D721Med (cell line): Measurements from ENCODE around the gene RPL35.

Experiments
- DNase-seq: peaks from one replicate; pipeline ENCODE4 v3.0.0; 2011; ENCODE audit warnings: low spot score; ENCODE audit not compliant: insufficient read length
- FAIRE-seq: peaks from 2 replicates; lab custom pipeline; 2011; peaks lifted over from hg19 to GRCh38; lab: Jason Lieb, UNC
- CTCF ChIP-seq: IDR thresholded peaks from 2 replicates; pipeline ENCODE4 v1.5.1; 2012; ENCODE audit warnings: mild to moderate bottlenecking, control low read depth; ENCODE audit not compliant: insufficient read depth; ENCODE audit errors: missing control alignments

The RPL35 gene

GRCh38 chr9:124814164-124814535, 47.6 kb downstream of the RPL35 start:
- no peak for DNase-seq
- TF ChIP-seq CTCF, result no peak
- FAIRE-seq, result no peak

GRCh38 chr9:124813501-124814163, 48.1 kb downstream of the RPL35 start:
- DNase-seq (no peak), FAIRE-seq (no peak)
- no peak for TF ChIP-seq CTCF

GRCh38 chr9:124813041-124813440, 48.7 kb downstream of the RPL35 start:
- DNase-seq (no peak), FAIRE-seq (no peak)
- no peak for TF ChIP-seq CTCF

- DNase-seq (no peak), FAIRE-seq (no peak)
These were observed 49.3 kb downstream of the RPL35 start for GRCh38 chr9:124812441-124812876.

GRCh38 chr9:124810663-124811355, 50.9 kb downstream of the RPL35 start:
- TF ChIP-seq CTCF, result no peak
- DNase-seq (no peak), FAIRE-seq (no peak)

More at GRCh38 chr9:124812441-124812876, 49.3 kb downstream of the RPL35 start:
- no peak for TF ChIP-seq CTCF

GRCh38 chr9:124809741-124810500, 51.8 kb downstream of the RPL35 start:
- DNase-seq (no peak), FAIRE-seq (no peak)
- no peak for TF ChIP-seq CTCF

- DNase-seq, result no peak
- TF ChIP-seq CTCF, result no peak
- no peak for FAIRE-seq
These were observed 52.5 kb downstream of the RPL35 start for GRCh38 chr9:124809211-124809610.
